Endothelial cell (in vitro differentiated cells): ENCODE results near the gene KCNJ11. TPM values are rescaled to one million over a fixed set of nuclear protein-coding genes. Genes with fewer than 3 reads are reported as not detected.
"Not testable (repeated sequence)": the region's sequence is repeated elsewhere in the genome, so short reads cannot be mapped to it uniquely, and the experiment has no call there.

ENCODE experiments used
- DNase-seq: peaks from one replicate; pipeline ENCODE4 v3.0.0; 2021; ENCODE audit warnings: low spot score
- H3K27ac Mint-ChIP-seq: one replicate; pipeline ENCODE4 v1.8.0; 2021; ENCODE audit warnings: mixed read lengths, inconsistent platforms; ENCODE audit not compliant: unreplicated experiment
- H3K27me3 Mint-ChIP-seq: one replicate; pipeline ENCODE4 v1.8.0; 2021; ENCODE audit warnings: mild to moderate bottlenecking, moderate library complexity, mixed read lengths, inconsistent platforms; ENCODE audit not compliant: unreplicated experiment
- H3K36me3 Mint-ChIP-seq: one replicate; pipeline ENCODE4 v1.8.0; 2021; ENCODE audit warnings: mild to moderate bottlenecking, low read depth, mixed read lengths, inconsistent platforms; ENCODE audit not compliant: unreplicated experiment
- H3K4me1 Mint-ChIP-seq: one replicate; pipeline ENCODE4 v1.8.0; 2021; ENCODE audit warnings: mild to moderate bottlenecking, mixed read lengths, inconsistent platforms; ENCODE audit not compliant: unreplicated experiment
- H3K4me3 Mint-ChIP-seq: one replicate; pipeline ENCODE4 v1.8.0; 2021; ENCODE audit warnings: mild to moderate bottlenecking, mixed read lengths, inconsistent platforms; ENCODE audit not compliant: unreplicated experiment
- H3K9me3 Mint-ChIP-seq: one replicate; pipeline ENCODE4 v1.8.0; 2021; ENCODE audit warnings: mixed read lengths, inconsistent platforms; ENCODE audit not compliant: unreplicated experiment
- total RNA-seq: library from RNA; stranded (reverse); fragmentation: NEBNext Ultra II Directional; extraction: Animal tissue kit (Norgen Biotek cat#: 25700); gene quantifications from one replicate; pipeline ENCODE4 v1.2.1, GENCODE V29; 2021; ENCODE audit not compliant: unreplicated experiment
- TF ChIP-seq, protein P1 (sequence below): fragments of 200-600 bp; sonication (generic); IDR thresholded peaks from one replicate; pipeline ENCODE4 v1.5.0; 2021; ENCODE audit warnings: antibody characterized with exemption; ENCODE audit not compliant: unreplicated experiment

Gene KCNJ11
- total RNA-seq, 1 donor from 2014 or later: 0.46 TPM

- Mint-ChIP-seq H3K4me1 (peaks cover 4% of the 10 kb centered on the region), H3K27ac (no peak overlapping the region), H3K9me3 (no peaks in the 10 kb centered on the region), H3K27me3 (peaks cover 5% of the 10 kb centered on the region), H3K36me3 (no peaks in the 10 kb centered on the region), H3K4me3 (no peak overlapping the region)
- TF ChIP-seq, protein P1, sequence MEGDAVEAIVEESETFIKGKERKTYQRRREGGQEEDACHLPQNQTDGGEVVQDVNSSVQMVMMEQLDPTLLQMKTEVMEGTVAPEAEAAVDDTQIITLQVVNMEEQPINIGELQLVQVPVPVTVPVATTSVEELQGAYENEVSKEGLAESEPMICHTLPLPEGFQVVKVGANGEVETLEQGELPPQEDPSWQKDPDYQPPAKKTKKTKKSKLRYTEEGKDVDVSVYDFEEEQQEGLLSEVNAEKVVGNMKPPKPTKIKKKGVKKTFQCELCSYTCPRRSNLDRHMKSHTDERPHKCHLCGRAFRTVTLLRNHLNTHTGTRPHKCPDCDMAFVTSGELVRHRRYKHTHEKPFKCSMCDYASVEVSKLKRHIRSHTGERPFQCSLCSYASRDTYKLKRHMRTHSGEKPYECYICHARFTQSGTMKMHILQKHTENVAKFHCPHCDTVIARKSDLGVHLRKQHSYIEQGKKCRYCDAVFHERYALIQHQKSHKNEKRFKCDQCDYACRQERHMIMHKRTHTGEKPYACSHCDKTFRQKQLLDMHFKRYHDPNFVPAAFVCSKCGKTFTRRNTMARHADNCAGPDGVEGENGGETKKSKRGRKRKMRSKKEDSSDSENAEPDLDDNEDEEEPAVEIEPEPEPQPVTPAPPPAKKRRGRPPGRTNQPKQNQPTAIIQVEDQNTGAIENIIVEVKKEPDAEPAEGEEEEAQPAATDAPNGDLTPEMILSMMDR: no peak
- DNase-seq: no peak
Measured at GRCh38 chr11:17430616-17431015, 42.2 kb upstream of the KCNJ11 start.

DNA sequence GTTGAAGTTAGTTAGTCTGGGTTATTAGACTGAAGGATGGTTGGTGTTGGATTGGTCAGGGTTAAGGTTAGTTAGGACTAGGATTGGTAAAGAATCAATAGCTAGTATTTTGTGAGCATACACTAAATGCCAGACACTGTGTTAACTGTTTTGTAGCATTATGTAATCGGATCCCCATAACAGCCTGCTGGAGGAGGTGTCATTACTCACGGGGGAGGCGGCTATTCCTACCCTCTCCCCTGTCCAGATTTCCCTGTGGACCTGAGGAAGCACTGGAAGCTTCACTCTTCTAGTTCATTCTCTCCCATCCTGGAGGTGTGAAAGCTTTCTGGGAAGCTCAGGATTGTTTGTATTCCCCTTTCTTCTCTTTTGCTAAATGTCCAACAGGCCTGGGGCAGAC is 40.5 kb upstream of the KCNJ11 start:
- Mint-ChIP-seq H3K4me3 (no peak overlapping the region), H3K9me3 (no peaks in the 10 kb centered on the region)

DNA sequence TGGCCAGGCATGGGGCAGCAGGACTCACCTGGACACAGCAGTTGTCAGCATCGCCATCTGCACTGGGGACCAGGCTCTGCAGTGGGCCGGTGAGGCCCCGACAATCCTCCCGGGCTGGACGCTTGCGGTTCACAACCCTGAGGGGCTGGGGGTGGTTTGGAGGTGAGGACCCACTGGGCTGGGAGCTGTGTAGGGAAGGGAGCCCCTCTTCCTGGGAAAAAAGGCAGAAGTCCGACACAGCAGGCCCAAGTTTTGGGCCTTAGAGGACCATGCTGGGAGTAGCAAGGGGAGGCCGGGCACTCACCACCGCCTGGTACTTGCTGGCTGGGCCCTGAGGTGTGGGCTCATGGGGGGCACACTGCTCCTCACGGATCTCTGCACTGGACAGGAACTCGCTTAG is 39.8 kb upstream of the KCNJ11 start:
- Mint-ChIP-seq H3K4me3 (no peak overlapping the region), H3K4me1 (peaks cover 4% of the 10 kb centered on the region), H3K27ac (no peak overlapping the region), H3K27me3 (peaks cover 5% of the 10 kb centered on the region), H3K9me3 (no peaks in the 10 kb centered on the region), H3K36me3 (no peaks in the 10 kb centered on the region)
- no peak for DNase-seq
- TF ChIP-seq, protein P1: no peak

More for the DNA sequence above, 40.5 kb upstream of the KCNJ11 start:
- TF ChIP-seq, protein P1: no peak
- Mint-ChIP-seq H3K27ac (no peak overlapping the region), H3K36me3 (no peaks in the 10 kb centered on the region), H3K27me3 (peaks cover 5% of the 10 kb centered on the region), H3K4me1 (peaks cover 4% of the 10 kb centered on the region)
- no peak for DNase-seq

DNA sequence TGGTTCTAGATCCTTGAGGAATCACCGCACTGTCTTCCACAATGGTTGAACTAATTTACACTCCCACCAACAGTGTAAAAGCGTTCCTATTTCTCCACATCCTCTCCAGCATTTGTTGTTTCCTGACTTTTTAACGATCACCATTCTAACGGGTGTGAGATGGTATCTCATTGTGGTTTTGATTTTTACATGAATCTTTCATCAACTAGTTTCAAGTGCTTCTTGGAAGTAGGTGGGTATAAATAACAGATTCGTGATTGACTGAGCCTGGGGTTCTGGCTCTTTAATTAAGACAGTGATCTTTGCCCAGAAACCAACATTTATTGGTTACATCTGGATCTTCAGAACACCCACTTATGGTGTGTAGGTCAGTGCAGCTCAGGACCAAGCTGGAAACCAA is 37.8 kb upstream of the KCNJ11 start:
- not testable (repeated sequence) for H3K4me3 Mint-ChIP-seq, DNase-seq, H3K4me1 Mint-ChIP-seq, H3K36me3 Mint-ChIP-seq, H3K27ac Mint-ChIP-seq, H3K27me3 Mint-ChIP-seq, H3K9me3 Mint-ChIP-seq

DNA sequence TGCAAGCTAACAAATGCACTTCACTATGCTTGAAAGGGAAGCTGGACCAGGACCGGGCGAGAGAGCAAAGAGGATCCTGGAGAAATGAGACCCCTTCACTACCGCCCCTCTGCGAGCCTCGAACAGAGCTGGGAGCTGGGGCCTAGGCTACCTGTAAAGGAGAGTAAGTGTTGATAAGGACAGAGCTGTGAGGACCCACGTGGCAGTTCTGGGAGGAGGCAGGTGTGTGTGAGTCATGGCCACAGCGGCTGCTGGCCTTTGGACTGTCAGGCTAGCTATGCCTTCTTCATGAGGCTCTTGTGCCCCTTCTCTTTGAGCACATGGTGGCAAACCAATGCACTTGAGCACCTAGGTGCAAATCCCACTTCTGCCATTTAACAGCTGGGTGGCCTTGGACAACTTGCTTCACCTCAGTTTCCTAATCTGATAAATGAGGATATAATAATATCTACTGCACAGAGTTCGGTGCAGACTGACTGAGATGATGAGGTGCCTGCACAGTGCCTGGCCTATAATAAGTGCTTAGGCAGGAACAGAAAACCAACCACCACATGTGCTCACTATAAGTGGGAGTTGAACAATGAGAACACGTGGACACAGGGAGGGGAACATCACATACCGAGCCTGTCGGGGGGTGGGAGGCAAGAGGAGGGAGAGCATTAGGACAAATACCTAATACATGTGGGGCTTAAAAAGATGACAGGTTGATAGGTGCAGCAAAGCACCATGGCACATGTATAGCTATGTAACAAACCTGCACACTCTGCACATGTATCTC is 35.3 kb upstream of the KCNJ11 start:
- peaks cover 4% of the 10 kb centered on the region for H3K4me1 Mint-ChIP-seq
- H3K36me3 Mint-ChIP-seq: no peaks in the 10 kb centered on the region
- DNase-seq: no peak
- peaks cover 5% of the 10 kb centered on the region for H3K27me3 Mint-ChIP-seq
- no peak overlapping the region for H3K27ac Mint-ChIP-seq
- no peaks in the 10 kb centered on the region for H3K9me3 Mint-ChIP-seq
- no peak overlapping the region for H3K4me3 Mint-ChIP-seq
- TF ChIP-seq, protein P1: no peak
